Measurements from ENCODE around the gene STK39. TPM values are rescaled to one million over a fixed set of nuclear protein-coding genes. Genes with fewer than 3 reads are reported as not detected.

STK39 gene
- total and polyA plus RNA-seq, 9 of the 15 experiments (the other 6 are each of a cell fraction or from before 2014, with no cell fraction given) = 0.19 to 0.76 (median 0.51) TPM

GRCh38 chr2:167905668-167906067 lies 341.7 kb downstream of the STK39 start:
- no peaks in the 10 kb centered on the region for H3K9me3 ChIP-seq (replicated peaks; ENCODE audit: control insufficient read depth, insufficient read depth, low read depth, low read length)
- peaks cover 86% of the 10 kb centered on the region for H3K79me2 ChIP-seq (ENCODE audit: control insufficient read depth, insufficient read depth, low read length)
- peaks cover 92% of the 10 kb centered on the region for H3K36me3 ChIP-seq (ENCODE audit: control insufficient read depth, insufficient read depth, low read length)
- DNase-seq (ENCODE audit: extremely low read depth in 1 of 4, low spot score in 3 of 4) (no peak), FAIRE-seq (no peak), ATAC-seq (no peak)
- ChIA-PET CTCF (ENCODE audit: low intra/inter-chr PET ratio) (no interaction called here), POLR2A (interaction anchor here (1.1 to 4.5 kb wide), 3 partner anchors 17 to 53 kb away, joined by 3 to 29 read pairs (median 4); no protein-coding TSS in a partner anchor)
- no peaks in the 10 kb centered on the region for H3K27me3 ChIP-seq (ENCODE audit: control insufficient read depth in 2 of 2, insufficient read depth in 2 of 2, low read length in 2 of 2)
- H2AFZ ChIP-seq (ENCODE audit: low read depth, low read length) = no peak overlapping the region
- no peak overlapping the region for H3K4me2 ChIP-seq (ENCODE audit: insufficient read depth, low read length)
- no peaks in the 10 kb centered on the region for H4K20me1 ChIP-seq (replicated peaks; ENCODE audit: control insufficient read depth, insufficient read depth, low read length)
- WGBS (ENCODE audit: insufficient coverage, low coverage, missing lambda C conversion rate) = 87% methylated on average over 14 of the region's 14 CpGs
- no TSS peak for BruUV-seq (replicated peaks)
- H3K4me1 ChIP-seq (replicated peaks in 1 of 2; ENCODE audit: control insufficient read depth in 2 of 2, insufficient read depth in 2 of 2, low read length in 2 of 2) = no peaks in the 10 kb centered on the region
- no peak overlapping the region for H3K9ac ChIP-seq (ENCODE audit: insufficient read depth in 1 of 2, low read depth in 2 of 2, low read length in 2 of 2)
- no peaks in the 10 kb centered on the region for H3K9me1 ChIP-seq (ENCODE audit: control insufficient read depth, insufficient read depth, low read length)
- H3K4me3 ChIP-seq = no peak overlapping the region
- in situ Hi-C loops (cut with MboI) (no loop called here), intact Hi-C loops (cut with micrococcal nuclease) (no loop called here)
- TF ChIP-seq C11orf30 (IDR thresholded peaks at IDR 0.05; ENCODE audit: low read depth) (peak; percentile 44; the same call in 1 of the 2 replicates), PHTF2 (CRISPR knock-in tag; IDR thresholded peaks at IDR 0.05) (no peak), ZNF316 (IDR thresholded peaks at IDR 0.05) (peak; percentile 70)
- no peak overlapping the region for H3K27ac ChIP-seq (ENCODE audit: extremely low read depth, low read depth, low read length)

Small RNA genes within 50 kb of the gene (small RNA-seq; reads per million reads assigned to genes)
- gene AC067940.1 = 0.22 reads per million

Other genes starting within 250 kb of the STK39 start
- 11.4 and 12.1 TPM in 2 replicates for gene CERS6, start 208.7 kb upstream of the STK39 start, total RNA-seq (2014; rRNA removed)
- gene CERS6, start 208.7 kb upstream of the STK39 start, total RNA-seq (2014; rRNA removed; fragmentation: Illumina TruSeq; extraction: Trizol) = 13.6 and 14.5 TPM in 2 replicates
- 12.4 and 12.8 TPM in 2 replicates for gene CERS6, start 208.7 kb upstream of the STK39 start, total RNA-seq (2015; rRNA removed; fragmentation: Illumina TruSeq; extraction: Trizol)
- 11.5 and 11.8 TPM in 2 replicates for gene CERS6, start 208.7 kb upstream of the STK39 start, total RNA-seq (2021)
- 1.9 and 6.8 TPM in 2 replicates for gene CERS6, start 208.7 kb upstream of the STK39 start, polyA plus RNA-seq (2011; rRNA removed)
- 10.9 and 13.4 TPM in 2 replicates for gene CERS6, start 208.7 kb upstream of the STK39 start, polyA plus RNA-seq (2014; fragmentation: Illumina TruSeq; extraction: Trizol)
- gene CERS6, start 208.7 kb upstream of the STK39 start, polyA plus RNA-seq (2014; fragmentation: Nextera tagmentation; extraction: Ambion mirVana) = 1 to 10 TPM; 1.6 to 2.3 TPM
- 6.0 and 6.5 TPM in 2 replicates for gene CERS6, start 208.7 kb upstream of the STK39 start, polyA plus RNA-seq (2014; rRNA removed)

Data from K562 (cell line).